Measurements from ENCODE around the gene JARID2. TPM values are rescaled to one million over a fixed set of nuclear protein-coding genes. Genes with fewer than 3 reads are reported as not detected.
A peak's percentile ranks its signal among the peaks of the same experiment; 100 is the strongest.

Gene JARID2
- total RNA-seq, 1 donor from 2014 or later: 24.2 TPM

DNA sequence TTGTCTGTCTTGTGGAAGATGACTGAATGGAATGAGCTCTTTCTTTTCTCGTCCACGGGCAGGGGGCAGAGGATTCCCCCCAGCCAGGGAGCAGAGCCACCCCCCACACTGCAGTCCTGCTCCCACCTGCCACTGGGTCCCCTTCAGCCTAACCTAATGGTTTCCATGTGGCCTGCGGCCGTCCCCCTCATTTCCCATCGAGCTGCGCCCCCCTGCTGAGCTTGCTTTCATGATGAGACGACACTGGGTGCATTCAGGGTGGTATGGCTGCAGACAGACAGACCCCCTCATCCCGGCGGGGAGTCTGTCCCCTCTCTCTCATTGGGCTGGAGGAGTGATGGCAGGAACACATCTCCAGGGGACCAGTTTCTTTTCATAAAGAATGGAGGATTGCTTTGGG, 276.2 kb downstream of the JARID2 start:
- TF ChIP-seq, protein P1, sequence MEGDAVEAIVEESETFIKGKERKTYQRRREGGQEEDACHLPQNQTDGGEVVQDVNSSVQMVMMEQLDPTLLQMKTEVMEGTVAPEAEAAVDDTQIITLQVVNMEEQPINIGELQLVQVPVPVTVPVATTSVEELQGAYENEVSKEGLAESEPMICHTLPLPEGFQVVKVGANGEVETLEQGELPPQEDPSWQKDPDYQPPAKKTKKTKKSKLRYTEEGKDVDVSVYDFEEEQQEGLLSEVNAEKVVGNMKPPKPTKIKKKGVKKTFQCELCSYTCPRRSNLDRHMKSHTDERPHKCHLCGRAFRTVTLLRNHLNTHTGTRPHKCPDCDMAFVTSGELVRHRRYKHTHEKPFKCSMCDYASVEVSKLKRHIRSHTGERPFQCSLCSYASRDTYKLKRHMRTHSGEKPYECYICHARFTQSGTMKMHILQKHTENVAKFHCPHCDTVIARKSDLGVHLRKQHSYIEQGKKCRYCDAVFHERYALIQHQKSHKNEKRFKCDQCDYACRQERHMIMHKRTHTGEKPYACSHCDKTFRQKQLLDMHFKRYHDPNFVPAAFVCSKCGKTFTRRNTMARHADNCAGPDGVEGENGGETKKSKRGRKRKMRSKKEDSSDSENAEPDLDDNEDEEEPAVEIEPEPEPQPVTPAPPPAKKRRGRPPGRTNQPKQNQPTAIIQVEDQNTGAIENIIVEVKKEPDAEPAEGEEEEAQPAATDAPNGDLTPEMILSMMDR (IDR thresholded peaks at IDR 0.05; ENCODE audit: insufficient read depth, low read depth, low read length): no peak
- no peak for TF ChIP-seq EZH2 (IDR thresholded peaks at IDR 0.05; ENCODE audit: insufficient read depth, low read length)
- no peak overlapping the region for H2AFZ ChIP-seq (ENCODE audit: low read depth, low read length)
- peaks cover 3% of the 10 kb centered on the region for H3K9me3 Mint-ChIP-seq (ENCODE audit: unreplicated experiment)

DNA sequence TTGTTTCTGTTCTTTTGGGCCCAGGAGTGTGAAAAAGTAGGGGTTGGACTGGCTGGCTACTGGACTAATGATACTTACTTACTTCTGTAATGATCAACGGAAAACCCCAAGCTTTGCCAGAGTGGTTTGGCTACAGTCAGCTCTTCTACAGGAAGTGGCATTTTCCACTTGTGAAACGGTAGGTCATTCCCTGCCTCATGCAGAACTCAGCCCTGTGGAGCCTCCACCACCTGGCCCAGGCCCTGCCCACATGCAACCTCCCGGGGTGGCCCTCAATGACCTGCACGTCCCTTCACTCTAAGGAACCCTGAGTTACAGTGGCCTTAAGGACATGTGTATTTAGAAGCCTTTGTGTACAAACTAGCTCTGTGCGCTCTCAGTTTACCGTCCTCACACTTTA, 276.6 kb downstream of the JARID2 start:
- Mint-ChIP-seq H3K36me3 (ENCODE audit: low read depth, unreplicated experiment) (peaks cover 40% of the 10 kb centered on the region), H3K9me3 (ENCODE audit: unreplicated experiment) (peaks cover 3% of the 10 kb centered on the region), H3K27ac (ENCODE audit: unreplicated experiment) (no peak overlapping the region)

More for the DNA sequence above, 276.2 kb downstream of the JARID2 start:
- no peak overlapping the region for H3K27ac ChIP-seq (ENCODE audit: low read depth, low read length)
- DNase-seq (ENCODE audit: low read depth): no peak
- no peak for FAIRE-seq
- H3K36me3 ChIP-seq (ENCODE audit: insufficient read depth, low read length): peaks cover 21% of the 10 kb centered on the region
- no peak overlapping the region for H3K4me2 ChIP-seq (ENCODE audit: low read length)
- H3K4me3 Mint-ChIP-seq (ENCODE audit: unreplicated experiment): no peak overlapping the region
- no peaks in the 10 kb centered on the region for H3K9me3 ChIP-seq (ENCODE audit: insufficient read depth, low read depth, low read length)
- no peaks in the 10 kb centered on the region for H3K79me2 ChIP-seq (ENCODE audit: insufficient read depth, low read length)
- H3K4me1 Mint-ChIP-seq (ENCODE audit: low read depth, unreplicated experiment): peaks cover 10% of the 10 kb centered on the region
- no peaks in the 10 kb centered on the region for H3K4me1 ChIP-seq (ENCODE audit: insufficient read depth, low read length)
- H3K4me3 ChIP-seq (ENCODE audit: insufficient read depth, low read depth, low read length): no peak overlapping the region
- H4K20me1 ChIP-seq (ENCODE audit: insufficient read depth, low read length): peaks cover 12% of the 10 kb centered on the region
- H3K36me3 Mint-ChIP-seq (ENCODE audit: low read depth, unreplicated experiment): peaks cover 38% of the 10 kb centered on the region
- H3K9ac ChIP-seq (ENCODE audit: low read length): no peak overlapping the region
- no peaks in the 10 kb centered on the region for H3K27me3 Mint-ChIP-seq (ENCODE audit: low read depth, unreplicated experiment)
- H3K27me3 ChIP-seq (ENCODE audit: insufficient read depth, low read length): no peaks in the 10 kb centered on the region
- no peak overlapping the region for H3K27ac Mint-ChIP-seq (ENCODE audit: unreplicated experiment)

More for the DNA sequence above, 276.6 kb downstream of the JARID2 start:
- Mint-ChIP-seq H3K27me3 (ENCODE audit: low read depth, unreplicated experiment) (no peaks in the 10 kb centered on the region), H3K4me1 (ENCODE audit: low read depth, unreplicated experiment) (peaks cover 10% of the 10 kb centered on the region), H3K4me3 (ENCODE audit: unreplicated experiment) (no peak overlapping the region)
- Histone ChIP-seq H3K4me2 (ENCODE audit: low read length) (no peak overlapping the region), H3K4me1 (ENCODE audit: insufficient read depth, low read length) (no peaks in the 10 kb centered on the region), H2AFZ (ENCODE audit: low read depth, low read length) (no peak overlapping the region), H4K20me1 (ENCODE audit: insufficient read depth, low read length) (peaks cover 12% of the 10 kb centered on the region), H3K36me3 (ENCODE audit: insufficient read depth, low read length) (peaks cover 21% of the 10 kb centered on the region), H3K27ac (ENCODE audit: low read depth, low read length) (no peak overlapping the region), H3K79me2 (ENCODE audit: insufficient read depth, low read length) (no peaks in the 10 kb centered on the region), H3K27me3 (ENCODE audit: insufficient read depth, low read length) (no peaks in the 10 kb centered on the region), H3K9me3 (ENCODE audit: insufficient read depth, low read depth, low read length) (no peaks in the 10 kb centered on the region), H3K4me3 (ENCODE audit: insufficient read depth, low read depth, low read length) (no peak overlapping the region), H3K9ac (ENCODE audit: low read length) (no peak overlapping the region)
- FAIRE-seq (no peak), DNase-seq (ENCODE audit: low read depth) (peak; percentile 36)
- TF ChIP-seq, protein P1 (IDR thresholded peaks at IDR 0.05; ENCODE audit: insufficient read depth, low read depth, low read length): no peak
- no peak for TF ChIP-seq EZH2 (IDR thresholded peaks at IDR 0.05; ENCODE audit: insufficient read depth, low read length)
